CD4-positive, alpha-beta T cell (primary cell): Measurements from ENCODE around the gene KCNH1. TPM values are rescaled to one million over a fixed set of nuclear protein-coding genes. Genes with fewer than 3 reads are reported as not detected.

ENCODE experiments used
- ATAC-seq: fragments of 200-7000 bp; cut with Tn5 transposase; one replicate; pipeline ENCODE4 v1.10.0; 2022; ENCODE audit warnings: mild to moderate bottlenecking; ENCODE audit not compliant: poor library complexity
- CTCF ChIA-PET: fragments of 350-600 bp; sonication (Branson Sonifier 250); formaldehyde crosslinking; loops from one replicate; lab custom pipeline; 2021; ENCODE audit warnings: antibody characterized with exemption, inconsistent platforms; lab: Charles Lee
- POLR2A ChIA-PET: fragments of 350-600 bp; sonication (Branson Sonifier 250); formaldehyde crosslinking; loops from one replicate; lab custom pipeline; 2021; ENCODE audit warnings: antibody characterized with exemption, inconsistent platforms; lab: Charles Lee
- DNase-seq, 14 experiments: peaks; one replicate each; pipeline ENCODE4 v3.0.0-alpha.2; 2013 to 2020; ENCODE audit warnings: mixed read lengths in 2 of 14
- H3K27ac ChIP-seq, 2 donors: one replicate each; pipeline versions ENCODE4 v1.5.1 to v1.7.0; 2013; ENCODE audit warnings: low read length in 2 of 2, low read depth in 1 of 2, mild to moderate bottlenecking in 1 of 2
- H3K27me3 ChIP-seq, 2 experiments: 1 replicate in 1 of 2; 2 replicates in 1 of 2; pipeline versions ENCODE4 v1.6.1 to v1.7.0; 2013; ENCODE audit warnings: low read length in 2 of 2, control low read depth in 1 of 2, mild to moderate bottlenecking in 1 of 2, moderate library complexity in 1 of 2; ENCODE audit not compliant: insufficient read depth in 2 of 2, control insufficient read depth in 1 of 2
- H3K36me3 ChIP-seq: one replicate; pipeline ENCODE4 v1.6.1; 2013; ENCODE audit warnings: low read length, control low read depth; ENCODE audit not compliant: insufficient read depth
- H3K4me1 ChIP-seq: one replicate; pipeline ENCODE4 v1.6.1; 2013; ENCODE audit warnings: low read length, control low read depth; ENCODE audit not compliant: insufficient read depth
- H3K4me3 ChIP-seq: one replicate; pipeline ENCODE4 v1.5.1; 2013; ENCODE audit warnings: mild to moderate bottlenecking, low read length, moderate library complexity
- H3K9me3 ChIP-seq, 2 experiments: 1 replicate in 1 of 2; 2 replicates in 1 of 2; pipeline versions ENCODE4 v1.6.1 to v1.7.0; 2013; ENCODE audit warnings: low read length in 2 of 2, mild to moderate bottlenecking in 2 of 2, control low read depth in 1 of 2, moderate library complexity in 1 of 2; ENCODE audit not compliant: control insufficient read depth in 1 of 2, insufficient read depth in 1 of 2
- H3K27ac Mint-ChIP-seq: one replicate; pipeline ENCODE4 v1.8.0; 2020; ENCODE audit warnings: mixed read lengths
- H3K27me3 Mint-ChIP-seq: one replicate; pipeline ENCODE4 v1.8.0; 2021; ENCODE audit warnings: mixed read lengths
- H3K36me3 Mint-ChIP-seq: one replicate; pipeline ENCODE4 v1.8.0; 2021; ENCODE audit warnings: low read depth, mixed read lengths
- H3K4me1 Mint-ChIP-seq: one replicate; pipeline ENCODE4 v1.8.0; 2021; ENCODE audit warnings: low read depth, mixed read lengths
- H3K4me3 Mint-ChIP-seq: one replicate; pipeline ENCODE4 v1.8.0; 2020; ENCODE audit warnings: mild to moderate bottlenecking, mixed read lengths
- H3K9me3 Mint-ChIP-seq: one replicate; pipeline ENCODE4 v1.8.0; 2020; ENCODE audit warnings: mixed read lengths
- intact Hi-C, 2 experiments: fragments of 100-400 bp; cut with DNase I in 1 of 2; cut with micrococcal nuclease in 1 of 2; formaldehyde crosslinking; loops; one replicate each; pipeline versions ENCODE4 v1.15.1 to v1.9.0; 2023 to 2025; cut with DNase I, micrococcal nuclease
- total RNA-seq, 174 experiments: library from RNA in 2 of 174; stranded (reverse) in 2 of 174; gene quantifications; one replicate each; pipeline ENCODE4 v1.2.3 and lab custom pipeline; 2021 to 2026
- TF ChIP-seq, protein P1 (sequence below): fragments of 200-600 bp; IDR thresholded peaks from one replicate; pipeline ENCODE4 v1.8.0; 2022; ENCODE audit warnings: antibody characterized with exemption, mild to moderate bottlenecking

Gene KCNH1
- total RNA-seq, 2 experiments from 2014 or later: not detected

DNA sequence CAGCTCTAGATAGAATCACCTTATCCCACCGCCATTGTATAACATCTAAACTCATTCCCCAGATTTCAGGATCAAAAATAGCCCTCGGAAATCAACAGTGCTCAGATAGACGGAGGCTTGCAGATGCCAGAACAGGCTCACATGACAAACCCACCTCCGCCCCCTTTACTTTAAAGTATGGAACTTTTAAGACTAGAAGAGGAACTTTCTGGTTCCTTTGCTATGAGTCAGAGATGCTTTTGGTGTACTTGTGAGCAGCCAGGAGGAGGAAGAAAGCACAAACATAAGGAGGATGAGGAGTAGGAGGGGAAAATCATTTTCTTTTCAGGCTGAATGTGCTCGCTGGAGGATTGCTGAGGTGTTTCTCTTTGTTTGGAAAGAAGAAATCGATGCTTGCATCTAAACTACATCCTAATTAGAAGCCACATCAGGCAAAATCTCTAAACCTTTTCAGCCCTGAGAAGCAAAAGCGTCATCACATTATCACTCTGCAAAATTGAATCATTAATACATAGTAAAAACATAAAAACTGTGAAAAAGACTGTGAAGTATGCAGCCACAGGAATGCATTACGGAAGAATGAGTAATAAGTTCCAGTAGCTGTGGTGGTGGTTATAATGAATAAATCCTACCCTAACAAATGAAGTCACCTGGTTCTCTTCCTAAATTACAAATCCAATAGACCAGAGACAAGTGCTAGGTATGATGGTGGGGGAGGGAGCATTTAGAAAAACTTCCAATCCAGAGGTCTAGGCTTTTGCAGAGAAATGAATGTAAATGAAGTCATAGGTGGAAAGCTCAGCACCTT, 251.3 kb downstream of the KCNH1 start:
- Mint-ChIP-seq H3K27me3 (peaks cover 13% of the 10 kb centered on the region), H3K4me3 (no peak overlapping the region), H3K4me1 (no peaks in the 10 kb centered on the region), H3K9me3 (no peaks in the 10 kb centered on the region), H3K27ac (no peak overlapping the region), H3K36me3 (no peaks in the 10 kb centered on the region)
- no peak for ATAC-seq
- Histone ChIP-seq H3K4me1 (no peaks in the 10 kb centered on the region), H3K9me3 (peaks cover 0 to 7% of the 10 kb centered on the region in 2 experiments), H3K27me3 (peaks cover 0 to 2% of the 10 kb centered on the region in 2 experiments), H3K36me3 (no peaks in the 10 kb centered on the region), H3K27ac (no peak overlapping the region), H3K4me3 (no peak overlapping the region)
- ChIA-PET POLR2A (no interaction called here), CTCF (no interaction called here)
- intact Hi-C loops: loop anchor here in 1 of 2 experiments (10.0 kb wide), 1 partner anchor 58 kb away; no protein-coding TSS in a partner anchor
- no peak for DNase-seq
- TF ChIP-seq, protein P1, sequence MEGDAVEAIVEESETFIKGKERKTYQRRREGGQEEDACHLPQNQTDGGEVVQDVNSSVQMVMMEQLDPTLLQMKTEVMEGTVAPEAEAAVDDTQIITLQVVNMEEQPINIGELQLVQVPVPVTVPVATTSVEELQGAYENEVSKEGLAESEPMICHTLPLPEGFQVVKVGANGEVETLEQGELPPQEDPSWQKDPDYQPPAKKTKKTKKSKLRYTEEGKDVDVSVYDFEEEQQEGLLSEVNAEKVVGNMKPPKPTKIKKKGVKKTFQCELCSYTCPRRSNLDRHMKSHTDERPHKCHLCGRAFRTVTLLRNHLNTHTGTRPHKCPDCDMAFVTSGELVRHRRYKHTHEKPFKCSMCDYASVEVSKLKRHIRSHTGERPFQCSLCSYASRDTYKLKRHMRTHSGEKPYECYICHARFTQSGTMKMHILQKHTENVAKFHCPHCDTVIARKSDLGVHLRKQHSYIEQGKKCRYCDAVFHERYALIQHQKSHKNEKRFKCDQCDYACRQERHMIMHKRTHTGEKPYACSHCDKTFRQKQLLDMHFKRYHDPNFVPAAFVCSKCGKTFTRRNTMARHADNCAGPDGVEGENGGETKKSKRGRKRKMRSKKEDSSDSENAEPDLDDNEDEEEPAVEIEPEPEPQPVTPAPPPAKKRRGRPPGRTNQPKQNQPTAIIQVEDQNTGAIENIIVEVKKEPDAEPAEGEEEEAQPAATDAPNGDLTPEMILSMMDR: no peak

DNA sequence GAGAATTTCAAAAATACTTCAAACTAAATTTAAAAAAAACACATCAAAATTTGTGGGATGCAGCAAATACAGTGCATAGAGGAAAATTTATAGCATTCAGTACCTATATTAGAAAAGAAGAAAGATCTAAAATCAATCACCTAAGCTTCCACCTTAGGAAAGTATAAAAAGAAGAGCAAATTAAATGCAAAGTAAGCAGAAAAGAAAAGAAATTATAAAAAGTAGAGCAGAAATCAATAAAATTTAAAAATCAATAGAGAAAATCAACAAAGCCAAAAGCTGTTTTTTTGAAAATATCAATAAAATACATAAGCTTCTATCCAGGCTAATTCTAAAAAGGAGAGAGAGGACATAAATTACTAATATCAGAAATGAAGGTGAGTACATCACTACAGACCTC, 255.4 kb downstream of the KCNH1 start:
- H3K4me3 Mint-ChIP-seq: no peak overlapping the region
- DNase-seq (no peak), ATAC-seq (no peak)
- Histone ChIP-seq H3K27ac (no peak overlapping the region), H3K36me3 (no peaks in the 10 kb centered on the region), H3K9me3 (peaks cover 0 to 7% of the 10 kb centered on the region in 2 experiments), H3K4me1 (no peaks in the 10 kb centered on the region), H3K27me3 (no peaks in the 10 kb centered on the region), H3K4me3 (no peak overlapping the region)
- ChIA-PET CTCF (no interaction called here), POLR2A (no interaction called here)
- no peak overlapping the region for H3K27ac Mint-ChIP-seq
- TF ChIP-seq, protein P1: no peak
- H3K4me1 Mint-ChIP-seq: no peaks in the 10 kb centered on the region
- H3K36me3 Mint-ChIP-seq: no peaks in the 10 kb centered on the region
- intact Hi-C loops: no loop called here
- no peaks in the 10 kb centered on the region for H3K9me3 Mint-ChIP-seq
- H3K27me3 Mint-ChIP-seq: peaks cover 15% of the 10 kb centered on the region

DNA sequence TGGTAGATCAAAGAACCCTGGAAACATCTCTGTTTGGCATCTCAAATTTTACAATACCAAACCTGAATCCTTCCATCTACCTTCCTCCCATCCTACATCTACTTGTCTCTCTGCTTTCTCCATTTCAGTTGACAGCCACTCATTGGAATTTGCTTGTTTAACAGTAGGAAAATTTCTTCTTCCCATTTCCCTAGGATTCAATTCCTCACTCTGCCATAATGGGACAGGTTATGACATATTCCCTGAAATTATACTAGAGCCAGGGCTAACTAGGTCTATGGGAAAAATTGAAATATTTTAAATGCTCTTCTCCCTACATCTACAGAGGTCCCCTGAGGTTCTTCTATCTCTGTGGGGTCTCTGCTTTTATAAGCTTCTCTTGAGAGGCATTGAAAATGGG, 257.7 kb downstream of the KCNH1 start:
- Mint-ChIP-seq H3K27me3 (peaks cover 26% of the 10 kb centered on the region), H3K9me3 (peaks cover 5% of the 10 kb centered on the region), H3K4me1 (no peaks in the 10 kb centered on the region), H3K36me3 (no peaks in the 10 kb centered on the region), H3K4me3 (no peak overlapping the region), H3K27ac (no peak overlapping the region)
- Histone ChIP-seq H3K27ac (no peak overlapping the region), H3K36me3 (no peaks in the 10 kb centered on the region), H3K4me1 (no peaks in the 10 kb centered on the region), H3K4me3 (no peak overlapping the region), H3K9me3 (peaks cover 0 to 7% of the 10 kb centered on the region in 2 experiments), H3K27me3 (no peaks in the 10 kb centered on the region)
- intact Hi-C loops: no loop called here
- DNase-seq: no peak
- no peak for ATAC-seq
- POLR2A ChIA-PET: no interaction called here
- TF ChIP-seq, protein P1: no peak
- CTCF ChIA-PET: no interaction called here
